ENCODE data around the gene SURF4. TPM values are rescaled to one million over a fixed set of nuclear protein-coding genes. Genes with fewer than 3 reads are reported as not detected.

SURF4 gene
- total RNA-seq, 2 experiments from 2014 or later = 90.7 to 94.6 TPM

DNA sequence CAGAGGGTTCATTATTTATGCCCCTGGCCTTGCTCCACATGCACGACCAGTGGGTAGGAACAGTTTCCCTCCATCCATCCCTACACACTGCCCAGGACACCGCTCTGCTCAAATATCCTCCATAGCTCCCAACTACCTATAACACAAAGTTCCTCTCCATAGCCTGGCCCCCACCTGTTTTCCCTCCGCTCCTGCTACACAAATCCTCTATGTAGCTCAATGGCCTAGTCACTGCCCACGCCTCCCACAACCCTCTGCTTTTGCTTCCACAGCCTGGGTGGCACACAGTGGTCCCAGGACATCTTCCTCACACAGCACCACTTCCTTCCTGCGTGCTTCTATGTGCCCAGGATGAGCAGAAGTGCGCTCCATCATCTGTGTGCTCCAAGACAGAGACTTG is 21.5 kb upstream of the SURF4 start:
- no peaks in the 10 kb centered on the region for H3K4me1 ChIP-seq (ENCODE audit: insufficient read depth, low read length)
- no peak overlapping the region for H3K27ac Mint-ChIP-seq
- H3K27me3 Mint-ChIP-seq = no peaks in the 10 kb centered on the region
- H3K36me3 ChIP-seq (ENCODE audit: insufficient read depth, low read length) = no peaks in the 10 kb centered on the region
- CTCF ChIA-PET = no interaction called here
- TF ChIP-seq, protein P1, sequence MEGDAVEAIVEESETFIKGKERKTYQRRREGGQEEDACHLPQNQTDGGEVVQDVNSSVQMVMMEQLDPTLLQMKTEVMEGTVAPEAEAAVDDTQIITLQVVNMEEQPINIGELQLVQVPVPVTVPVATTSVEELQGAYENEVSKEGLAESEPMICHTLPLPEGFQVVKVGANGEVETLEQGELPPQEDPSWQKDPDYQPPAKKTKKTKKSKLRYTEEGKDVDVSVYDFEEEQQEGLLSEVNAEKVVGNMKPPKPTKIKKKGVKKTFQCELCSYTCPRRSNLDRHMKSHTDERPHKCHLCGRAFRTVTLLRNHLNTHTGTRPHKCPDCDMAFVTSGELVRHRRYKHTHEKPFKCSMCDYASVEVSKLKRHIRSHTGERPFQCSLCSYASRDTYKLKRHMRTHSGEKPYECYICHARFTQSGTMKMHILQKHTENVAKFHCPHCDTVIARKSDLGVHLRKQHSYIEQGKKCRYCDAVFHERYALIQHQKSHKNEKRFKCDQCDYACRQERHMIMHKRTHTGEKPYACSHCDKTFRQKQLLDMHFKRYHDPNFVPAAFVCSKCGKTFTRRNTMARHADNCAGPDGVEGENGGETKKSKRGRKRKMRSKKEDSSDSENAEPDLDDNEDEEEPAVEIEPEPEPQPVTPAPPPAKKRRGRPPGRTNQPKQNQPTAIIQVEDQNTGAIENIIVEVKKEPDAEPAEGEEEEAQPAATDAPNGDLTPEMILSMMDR (IDR thresholded peaks at IDR 0.05) = no peak
- no peaks in the 10 kb centered on the region for H3K27me3 ChIP-seq (ENCODE audit: control insufficient read depth in 1 of 2, insufficient read depth in 2 of 2, low read length in 2 of 2)
- no peaks in the 10 kb centered on the region for H3K36me3 Mint-ChIP-seq (ENCODE audit: low read depth)
- no peak for ATAC-seq (ENCODE audit: poor library complexity)
- H3K4me3 ChIP-seq (ENCODE audit: low read length) = no peak overlapping the region
- no peaks in the 10 kb centered on the region for H3K9me3 Mint-ChIP-seq
- H3K4me3 Mint-ChIP-seq = no peak overlapping the region
- no peak for DNase-seq
- no peaks in the 10 kb centered on the region for H3K4me1 Mint-ChIP-seq (ENCODE audit: low read depth)
- POLR2A ChIA-PET = no interaction called here
- H3K9me3 ChIP-seq (ENCODE audit: control insufficient read depth in 1 of 2, insufficient read depth in 1 of 2, low read length in 2 of 2) = no peaks in the 10 kb centered on the region
- intact Hi-C loops (cut with DNase I, micrococcal nuclease) = no loop called here
- no peak overlapping the region for H3K27ac ChIP-seq (ENCODE audit: low read depth in 1 of 2, low read length in 2 of 2)

GRCh38 chr9:133396952-133397351 is 21.1 kb upstream of the SURF4 start:
- no peaks in the 10 kb centered on the region for H3K36me3 Mint-ChIP-seq (ENCODE audit: low read depth)
- no peaks in the 10 kb centered on the region for H3K27me3 ChIP-seq (ENCODE audit: control insufficient read depth in 1 of 2, insufficient read depth in 2 of 2, low read length in 2 of 2)
- H3K27me3 Mint-ChIP-seq = no peaks in the 10 kb centered on the region
- TF ChIP-seq, protein P1 (IDR thresholded peaks at IDR 0.05) = no peak
- H3K4me3 Mint-ChIP-seq = no peak overlapping the region
- DNase-seq (no peak), ATAC-seq (ENCODE audit: poor library complexity) (no peak)
- H3K4me3 ChIP-seq (ENCODE audit: low read length) = no peak overlapping the region
- no peaks in the 10 kb centered on the region for H3K9me3 ChIP-seq (ENCODE audit: control insufficient read depth in 1 of 2, insufficient read depth in 1 of 2, low read length in 2 of 2)
- H3K4me1 Mint-ChIP-seq (ENCODE audit: low read depth) = no peaks in the 10 kb centered on the region
- H3K9me3 Mint-ChIP-seq = no peaks in the 10 kb centered on the region
- no peaks in the 10 kb centered on the region for H3K36me3 ChIP-seq (ENCODE audit: insufficient read depth, low read length)
- CTCF ChIA-PET = interaction anchor here (1.3 kb wide), 1 partner anchor 211 kb away, joined by 3 read pairs; no protein-coding TSS in a partner anchor
- no peaks in the 10 kb centered on the region for H3K4me1 ChIP-seq (ENCODE audit: insufficient read depth, low read length)
- no peak overlapping the region for H3K27ac ChIP-seq (ENCODE audit: low read depth in 1 of 2, low read length in 2 of 2)
- no peak overlapping the region for H3K27ac Mint-ChIP-seq
- POLR2A ChIA-PET = no interaction called here
- intact Hi-C loops (cut with DNase I, micrococcal nuclease) = no loop called here

- Mint-ChIP-seq H3K27me3 (no peaks in the 10 kb centered on the region), H3K27ac (no peak overlapping the region), H3K4me3 (no peak overlapping the region), H3K9me3 (no peaks in the 10 kb centered on the region), H3K4me1 (ENCODE audit: low read depth) (no peaks in the 10 kb centered on the region), H3K36me3 (ENCODE audit: low read depth) (no peaks in the 10 kb centered on the region)
- no peak for ATAC-seq (ENCODE audit: poor library complexity)
- Histone ChIP-seq H3K4me1 (ENCODE audit: insufficient read depth, low read length) (no peaks in the 10 kb centered on the region), H3K27ac (ENCODE audit: low read depth in 1 of 2, low read length in 2 of 2) (no peak overlapping the region), H3K36me3 (ENCODE audit: insufficient read depth, low read length) (no peaks in the 10 kb centered on the region), H3K9me3 (ENCODE audit: control insufficient read depth in 1 of 2, insufficient read depth in 1 of 2, low read length in 2 of 2) (peaks cover 0 to 6% of the 10 kb centered on the region in 2 experiments), H3K27me3 (ENCODE audit: control insufficient read depth in 1 of 2, insufficient read depth in 2 of 2, low read length in 2 of 2) (peaks cover 0 to 6% of the 10 kb centered on the region in 2 experiments), H3K4me3 (ENCODE audit: low read length) (no peak overlapping the region)
- TF ChIP-seq, protein P1 (IDR thresholded peaks at IDR 0.05) = no peak
- POLR2A ChIA-PET = no interaction called here
- intact Hi-C loops (cut with DNase I, micrococcal nuclease) = no loop called here
- CTCF ChIA-PET = no interaction called here
- no peak for DNase-seq
These were observed 18.9 kb upstream of the SURF4 start for GRCh38 chr9:133394687-133395271.
